ENCODE data around the gene HPN. TPM values are rescaled to one million over a fixed set of nuclear protein-coding genes. Genes with fewer than 3 reads are reported as not detected.

Gene HPN
- total RNA-seq, 1 experiment from 2014 or later: 10.6 TPM

DNA sequence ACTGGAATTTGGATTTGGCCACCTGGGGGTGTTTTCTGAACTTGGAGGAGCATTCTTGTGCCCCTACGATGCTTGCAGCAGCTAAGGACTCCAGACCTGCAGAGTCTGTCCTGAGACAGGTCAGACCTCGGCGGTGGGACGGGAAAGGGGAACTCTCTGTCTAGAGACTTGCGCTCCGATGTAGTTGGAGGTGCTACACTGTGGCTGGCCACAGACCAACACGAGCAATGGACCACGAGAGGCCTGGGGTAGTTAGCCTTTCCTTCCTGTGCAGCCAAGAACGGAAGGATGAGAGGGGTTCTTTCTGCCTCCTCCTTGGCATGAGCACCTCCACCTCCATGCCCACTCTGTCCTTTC, 47.3 kb upstream of the HPN start:
- H3K4me2 ChIP-seq (ENCODE audit: insufficient read depth, insufficient read length, low read length): no peak overlapping the region

More for the DNA sequence above, 47.3 kb upstream of the HPN start:
- Histone ChIP-seq H3K27me3 (ENCODE audit: insufficient read depth, low read length) (no peaks in the 10 kb centered on the region), H3K79me1 (ENCODE audit: insufficient read depth, low read depth, low read length, poor library complexity, severe bottlenecking) (no peaks in the 10 kb centered on the region), H3K79me2 (ENCODE audit: insufficient read depth, low read length) (no peaks in the 10 kb centered on the region), H3K9me3 (ENCODE audit: control insufficient read depth, low read depth, low read length) (no peaks in the 10 kb centered on the region), H3K4ac (ENCODE audit: low read depth, low read length) (no peak overlapping the region), H3K27ac (ENCODE audit: insufficient read length, low read depth, low read length) (no peak overlapping the region), H2BK12ac (ENCODE audit: insufficient read length, low read depth, low read length) (no peak overlapping the region), H2BK5ac (ENCODE audit: insufficient read length, low read length) (no peak overlapping the region), H2AFZ (ENCODE audit: low read length) (no peak overlapping the region), H3K23ac (ENCODE audit: insufficient read length, low read depth, low read length) (no peak overlapping the region), H3T11ph (ENCODE audit: low read length) (no peak overlapping the region), H3K18ac (ENCODE audit: insufficient read length, low read depth, low read length) (no peak overlapping the region), H2BK120ac (ENCODE audit: low read depth, low read length, poor library complexity, severe bottlenecking) (no peak overlapping the region), H2BK20ac (ENCODE audit: low read depth, low read length, poor library complexity, severe bottlenecking) (no peak overlapping the region), H3K4me1 (ENCODE audit: insufficient read depth, low read length) (0 out of 2 replicates have a peak, but pooled peaks cover 1% of the 10 kb centered on the region), H3K9ac (ENCODE audit: extremely low read depth, insufficient read length, low read length) (no peak overlapping the region), H4K91ac (ENCODE audit: insufficient read length, low read depth, low read length) (no peak overlapping the region), H4K8ac (replicated peaks; ENCODE audit: insufficient read length, low read depth, low read length) (no peak overlapping the region), H4K20me1 (ENCODE audit: control insufficient read depth, insufficient read depth, insufficient read length) (no peaks in the 10 kb centered on the region), H2BK15ac (ENCODE audit: low read depth, low read length) (no peak overlapping the region), H3K23me2 (ENCODE audit: insufficient read length, low read depth, low read length, poor library complexity, severe bottlenecking) (peaks cover 7% of the 10 kb centered on the region), H2AK5ac (ENCODE audit: insufficient read length, low read length) (no peak overlapping the region), H4K5ac (ENCODE audit: insufficient read length, low read depth, low read length) (no peak overlapping the region), H3K56ac (ENCODE audit: insufficient read length, low read depth, low read length) (no peak overlapping the region), H3K14ac (ENCODE audit: insufficient read depth, low read length) (no peak overlapping the region)
- Mint-ChIP-seq H3K9me3 (peaks cover 0 to 5% of the 10 kb centered on the region in 2 experiments; a peak in 2 of 5 replicates), H3K4me1 (peaks cover 23 to 27% of the 10 kb centered on the region in 2 experiments), H3K27ac (peak overlapping the region in 1 of 3 experiments; percentile 18; a peak in 2 of 7 replicates), H3K27me3 (ENCODE audit: low read depth) (no peaks in the 10 kb centered on the region; the same call in 1 of the 2 replicates), H3K4me3 (peak overlapping the region in 1 of 2 experiments; percentile 21; a peak in 1 of 5 replicates), H3K36me3 (ENCODE audit: insufficient read depth in 1 of 3, low read depth in 3 of 3) (peaks cover 0 to 5% (median 0%) of the 10 kb centered on the region in 3 experiments; a peak in 3 of 7 replicates)
- WGBS (ENCODE audit: extremely low coverage, insufficient read length, low lambda C conversion rate): no CpG with 5 or more reads among the region's 9 CpGs
- DNase-seq: no peak
- TF ChIP-seq, protein P1, sequence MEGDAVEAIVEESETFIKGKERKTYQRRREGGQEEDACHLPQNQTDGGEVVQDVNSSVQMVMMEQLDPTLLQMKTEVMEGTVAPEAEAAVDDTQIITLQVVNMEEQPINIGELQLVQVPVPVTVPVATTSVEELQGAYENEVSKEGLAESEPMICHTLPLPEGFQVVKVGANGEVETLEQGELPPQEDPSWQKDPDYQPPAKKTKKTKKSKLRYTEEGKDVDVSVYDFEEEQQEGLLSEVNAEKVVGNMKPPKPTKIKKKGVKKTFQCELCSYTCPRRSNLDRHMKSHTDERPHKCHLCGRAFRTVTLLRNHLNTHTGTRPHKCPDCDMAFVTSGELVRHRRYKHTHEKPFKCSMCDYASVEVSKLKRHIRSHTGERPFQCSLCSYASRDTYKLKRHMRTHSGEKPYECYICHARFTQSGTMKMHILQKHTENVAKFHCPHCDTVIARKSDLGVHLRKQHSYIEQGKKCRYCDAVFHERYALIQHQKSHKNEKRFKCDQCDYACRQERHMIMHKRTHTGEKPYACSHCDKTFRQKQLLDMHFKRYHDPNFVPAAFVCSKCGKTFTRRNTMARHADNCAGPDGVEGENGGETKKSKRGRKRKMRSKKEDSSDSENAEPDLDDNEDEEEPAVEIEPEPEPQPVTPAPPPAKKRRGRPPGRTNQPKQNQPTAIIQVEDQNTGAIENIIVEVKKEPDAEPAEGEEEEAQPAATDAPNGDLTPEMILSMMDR (conservative IDR thresholded peaks at IDR 0.05): no peak

Data from H9 (cell line).